Stimulated activated naive CD8-positive, alpha-beta T cell treated with anti-CD3 and anti-CD28 coated beads, Interleukin-15, Interleukin-2, amounts not matched to agents 100 ng/mL and 50 ng/mL, for 24 hours (primary cell): Measurements from ENCODE around the gene ITPK1.

Source experiments
- H3K27ac Mint-ChIP-seq: one replicate; pipeline ENCODE4 v1.8.0; 2021; ENCODE audit warnings: mild to moderate bottlenecking, mixed read lengths
- H3K27me3 Mint-ChIP-seq: one replicate; pipeline ENCODE4 v1.8.0; 2021; ENCODE audit warnings: mixed read lengths
- H3K36me3 Mint-ChIP-seq: one replicate; pipeline ENCODE4 v1.8.0; 2021; ENCODE audit warnings: low read depth, mixed read lengths
- H3K4me1 Mint-ChIP-seq: one replicate; pipeline ENCODE4 v1.8.0; 2021; ENCODE audit warnings: low read depth, mixed read lengths
- H3K4me3 Mint-ChIP-seq: one replicate; pipeline ENCODE4 v1.8.0; 2021; ENCODE audit warnings: mild to moderate bottlenecking, mixed read lengths
- H3K9me3 Mint-ChIP-seq: one replicate; pipeline ENCODE4 v1.8.0; 2021; ENCODE audit warnings: mixed read lengths

ITPK1 gene

DNA sequence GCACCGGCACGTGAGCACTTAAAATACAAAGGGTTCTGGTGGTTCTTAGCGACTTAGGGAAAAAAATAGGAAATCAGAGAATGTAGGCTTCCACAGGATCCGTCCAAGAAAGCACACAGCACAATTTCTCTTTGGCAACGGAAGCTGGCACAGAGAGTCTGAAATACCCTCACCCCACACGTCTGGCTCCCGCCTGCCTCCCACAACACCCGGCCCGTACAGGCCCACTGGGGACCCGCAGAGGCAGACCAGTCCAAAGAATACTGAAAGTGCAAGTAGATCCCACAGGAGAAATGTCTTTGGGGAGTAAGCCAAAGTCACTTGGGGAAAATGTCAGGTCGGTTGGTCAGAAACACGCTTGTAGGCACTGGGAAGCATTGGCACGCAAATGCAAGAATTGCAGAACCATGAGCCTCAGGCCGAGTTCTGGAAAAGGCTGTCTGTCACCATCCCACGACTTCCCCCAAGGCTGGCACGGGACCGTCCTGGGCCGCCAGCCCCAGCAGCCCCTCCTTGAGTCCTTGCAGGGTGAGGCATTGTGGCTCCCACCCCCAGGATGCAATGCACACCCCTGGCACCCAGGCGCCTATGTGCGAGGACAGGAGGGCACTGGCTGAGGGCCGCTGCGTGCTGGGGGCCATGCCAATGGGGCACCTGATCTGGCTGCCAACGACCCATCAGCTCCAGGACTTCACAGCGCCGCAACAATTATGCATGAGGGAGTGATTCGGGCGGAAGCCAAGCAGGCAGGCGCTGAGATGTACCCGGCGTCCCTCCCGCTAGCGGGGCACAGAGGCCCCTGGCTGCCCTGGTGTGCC is 163.0 kb downstream of the ITPK1 start:
- H3K27ac Mint-ChIP-seq: no peak overlapping the region
- no peaks in the 10 kb centered on the region for H3K27me3 Mint-ChIP-seq
- H3K36me3 Mint-ChIP-seq: peaks cover 15% of the 10 kb centered on the region
- no peaks in the 10 kb centered on the region for H3K9me3 Mint-ChIP-seq
- H3K4me1 Mint-ChIP-seq: peaks cover 3% of the 10 kb centered on the region
- H3K4me3 Mint-ChIP-seq: no peak overlapping the region

DNA sequence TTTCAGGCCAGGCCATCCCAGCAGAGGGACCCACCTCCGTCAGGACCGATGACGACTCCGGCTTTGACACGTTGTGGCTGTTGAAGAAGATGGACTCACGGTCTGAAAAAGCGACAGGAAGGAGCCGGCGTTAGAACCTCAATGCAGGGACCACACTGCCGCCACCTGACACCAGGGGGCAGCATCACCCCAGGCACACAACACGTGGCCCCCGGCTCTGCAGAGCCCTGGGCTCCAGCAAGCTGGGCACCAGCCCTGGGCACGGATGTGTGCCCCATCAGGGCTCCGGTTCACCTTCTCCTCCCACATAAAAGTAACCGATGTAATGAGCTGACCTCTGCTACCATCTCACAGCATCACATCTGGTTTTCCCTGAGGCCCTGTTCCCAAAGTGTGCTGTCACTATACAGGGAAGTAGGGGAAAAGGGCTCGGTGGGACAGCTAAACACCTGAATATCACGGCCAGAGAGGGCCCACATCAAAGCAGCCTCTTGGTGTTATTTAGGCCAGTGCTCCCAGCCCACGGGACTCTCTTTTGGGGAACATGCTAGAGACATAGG is 163.7 kb downstream of the ITPK1 start:
- Mint-ChIP-seq H3K4me1 (peaks cover 3% of the 10 kb centered on the region), H3K36me3 (peaks cover 15% of the 10 kb centered on the region), H3K4me3 (no peak overlapping the region), H3K27ac (peak overlapping the region; percentile 63), H3K27me3 (no peaks in the 10 kb centered on the region), H3K9me3 (no peaks in the 10 kb centered on the region)

DNA sequence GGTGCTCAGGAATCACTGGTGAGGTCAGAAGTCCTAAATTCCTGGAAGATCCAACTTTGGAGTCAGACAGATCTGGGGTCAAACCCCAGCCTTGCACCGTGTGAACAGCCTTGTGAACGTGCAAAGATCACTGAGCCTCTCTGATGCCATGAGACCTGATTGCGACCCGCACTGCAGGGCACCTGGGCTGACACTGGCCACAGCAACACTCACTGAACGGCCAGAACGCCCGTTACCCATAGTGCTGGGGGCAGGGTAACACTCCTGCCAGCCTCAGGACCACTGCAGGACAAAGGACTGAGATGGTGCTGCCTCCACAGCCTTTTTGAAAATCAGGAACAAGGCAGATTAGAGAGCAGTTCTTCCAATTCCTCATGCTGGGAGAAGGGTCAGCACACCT is 164.5 kb downstream of the ITPK1 start:
- H3K4me1 Mint-ChIP-seq: peaks cover 3% of the 10 kb centered on the region
- H3K36me3 Mint-ChIP-seq: peaks cover 12% of the 10 kb centered on the region
- no peak overlapping the region for H3K27ac Mint-ChIP-seq
- no peak overlapping the region for H3K4me3 Mint-ChIP-seq
- no peaks in the 10 kb centered on the region for H3K9me3 Mint-ChIP-seq
- no peaks in the 10 kb centered on the region for H3K27me3 Mint-ChIP-seq

DNA sequence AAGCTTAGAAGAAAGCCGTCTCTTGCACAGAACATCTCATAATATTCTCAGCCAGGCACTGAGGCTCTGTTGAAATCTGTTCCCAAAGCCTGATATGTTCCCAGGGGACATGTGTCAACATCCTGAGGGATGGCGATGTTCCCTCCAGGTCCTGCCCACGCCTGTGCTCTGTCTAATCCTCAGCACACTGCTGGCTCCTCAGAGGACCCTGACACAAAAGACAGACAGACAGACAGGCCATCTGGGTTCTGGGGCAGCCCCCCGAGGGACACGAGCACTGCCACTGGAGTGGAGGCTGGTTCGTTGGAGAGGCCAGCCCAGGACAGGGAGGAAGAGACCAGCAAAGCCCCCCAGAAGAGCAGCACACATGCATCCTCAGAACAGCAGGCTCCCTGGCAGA is 165.0 kb downstream of the ITPK1 start:
- Mint-ChIP-seq H3K4me1 (peaks cover 3% of the 10 kb centered on the region), H3K9me3 (no peaks in the 10 kb centered on the region), H3K4me3 (no peak overlapping the region), H3K27me3 (no peaks in the 10 kb centered on the region), H3K27ac (no peak overlapping the region), H3K36me3 (peaks cover 8% of the 10 kb centered on the region)

DNA sequence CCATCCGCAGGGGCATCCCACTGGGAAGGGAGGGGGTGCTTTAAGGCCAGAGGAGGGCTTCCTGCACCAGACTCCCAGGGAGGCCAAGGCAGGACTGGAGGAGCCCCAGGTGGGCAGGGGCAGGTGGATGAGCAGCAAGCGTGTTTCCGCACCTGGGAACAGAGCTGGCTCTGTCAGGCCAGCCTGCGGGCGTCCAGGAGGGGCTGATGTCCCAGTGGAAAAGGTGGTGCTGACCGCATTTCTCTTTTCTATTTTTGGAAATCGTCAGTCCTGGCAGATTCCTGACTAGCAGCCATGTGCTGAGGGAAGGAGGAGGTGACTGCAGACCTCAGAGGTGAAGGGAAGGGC is 165.6 kb downstream of the ITPK1 start:
- Mint-ChIP-seq H3K27ac (no peak overlapping the region), H3K4me3 (no peak overlapping the region), H3K9me3 (no peaks in the 10 kb centered on the region), H3K27me3 (no peaks in the 10 kb centered on the region), H3K36me3 (peaks cover 7% of the 10 kb centered on the region), H3K4me1 (peaks cover 3% of the 10 kb centered on the region)

DNA sequence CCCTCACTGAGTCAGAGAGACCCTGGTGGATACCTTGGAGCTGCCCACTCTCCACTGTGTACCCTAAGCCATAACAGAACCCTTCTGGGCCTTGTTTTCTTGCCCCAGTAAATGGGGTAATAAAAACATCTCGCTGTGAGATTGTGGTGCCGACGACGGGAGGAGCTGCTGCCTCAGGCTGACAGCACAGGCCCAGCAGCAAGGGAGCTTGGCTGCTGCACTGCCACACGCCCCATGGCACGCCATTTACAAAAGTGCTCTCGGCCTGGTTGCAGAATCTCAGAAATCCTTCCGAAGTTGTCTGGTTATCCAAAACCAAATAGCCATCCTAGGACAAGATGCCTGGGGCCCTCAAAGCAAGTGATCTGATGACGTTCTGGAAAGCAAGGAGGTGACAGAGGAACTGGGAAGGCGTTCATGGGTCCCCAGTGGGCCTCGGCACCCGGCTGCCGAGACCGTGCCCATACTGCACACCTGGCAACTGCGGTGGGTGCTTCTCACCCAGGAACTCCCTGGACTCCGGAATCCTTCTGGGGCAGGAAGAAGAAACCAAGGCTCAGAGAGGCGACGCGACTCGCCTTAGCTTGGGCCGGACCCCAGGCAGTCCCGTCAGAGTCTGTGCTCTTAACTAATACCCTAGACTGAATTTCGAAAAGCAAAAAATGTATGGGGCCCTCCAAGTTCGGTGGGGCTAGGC is 166.1 kb downstream of the ITPK1 start:
- H3K9me3 Mint-ChIP-seq: no peaks in the 10 kb centered on the region
- H3K4me1 Mint-ChIP-seq: peaks cover 3% of the 10 kb centered on the region
- no peak overlapping the region for H3K27ac Mint-ChIP-seq
- H3K27me3 Mint-ChIP-seq: no peaks in the 10 kb centered on the region
- H3K4me3 Mint-ChIP-seq: no peak overlapping the region
- H3K36me3 Mint-ChIP-seq: peaks cover 9% of the 10 kb centered on the region

DNA sequence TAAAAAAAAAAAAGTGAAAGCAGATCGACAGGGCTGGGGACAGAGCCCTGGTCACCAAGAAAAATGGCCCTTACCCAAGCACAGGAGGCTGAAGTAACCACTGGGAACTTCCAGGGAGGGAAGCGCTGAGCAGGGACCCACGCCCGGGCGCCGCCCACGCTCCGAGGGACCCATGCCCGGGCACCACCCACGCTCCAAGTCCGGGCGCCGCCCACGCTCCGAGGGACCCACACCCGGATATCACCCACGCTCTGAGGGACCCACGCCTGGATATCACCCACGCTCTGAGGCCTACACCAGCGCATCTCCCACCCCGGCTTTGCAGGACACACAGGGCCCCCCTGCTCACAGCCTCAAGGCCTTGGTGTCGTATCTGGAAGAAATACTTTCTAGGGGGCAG is 167.1 kb downstream of the ITPK1 start:
- Mint-ChIP-seq H3K27me3 (no peaks in the 10 kb centered on the region), H3K4me1 (peaks cover 3% of the 10 kb centered on the region), H3K36me3 (peaks cover 15% of the 10 kb centered on the region), H3K4me3 (no peak overlapping the region), H3K27ac (no peak overlapping the region), H3K9me3 (no peaks in the 10 kb centered on the region)

DNA sequence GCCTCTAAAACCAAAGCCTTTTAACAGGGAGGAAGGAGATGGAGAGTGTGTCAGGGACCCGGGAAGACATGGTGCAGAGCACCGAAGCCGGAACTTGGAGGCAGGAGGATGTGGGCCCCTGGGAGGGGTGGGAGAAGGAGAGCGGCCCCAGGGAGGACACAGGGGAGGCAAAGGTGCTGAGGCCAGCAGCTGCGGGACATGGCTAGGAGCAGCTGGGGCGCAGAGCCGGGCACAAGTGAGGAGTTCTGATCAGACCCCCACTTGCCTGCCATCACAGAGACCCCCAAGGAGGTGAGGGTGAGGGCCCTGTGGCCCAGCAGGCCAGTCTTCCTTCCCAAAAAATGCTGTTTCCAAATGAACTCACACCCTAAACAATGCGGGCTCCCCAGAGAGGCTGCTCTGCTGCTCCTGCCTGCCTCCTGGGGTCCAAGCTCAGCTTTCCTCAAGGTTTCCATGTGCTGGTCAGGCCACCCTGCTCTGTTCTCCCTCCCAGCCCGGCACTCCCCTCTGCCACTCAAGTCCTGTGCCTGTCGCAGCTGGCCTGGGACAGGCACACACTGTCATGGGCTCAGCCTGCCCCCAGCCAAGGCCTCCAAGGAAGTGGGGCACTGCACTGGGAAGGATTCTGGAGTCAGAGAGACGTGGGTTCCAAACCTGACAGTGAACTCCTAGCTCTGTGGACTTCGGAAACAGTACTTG is 168.7 kb downstream of the ITPK1 start:
- peaks cover 1% of the 10 kb centered on the region for H3K4me1 Mint-ChIP-seq
- no peaks in the 10 kb centered on the region for H3K27me3 Mint-ChIP-seq
- no peak overlapping the region for H3K4me3 Mint-ChIP-seq
- no peaks in the 10 kb centered on the region for H3K9me3 Mint-ChIP-seq
- H3K27ac Mint-ChIP-seq: no peak overlapping the region
- H3K36me3 Mint-ChIP-seq: peaks cover 15% of the 10 kb centered on the region

DNA sequence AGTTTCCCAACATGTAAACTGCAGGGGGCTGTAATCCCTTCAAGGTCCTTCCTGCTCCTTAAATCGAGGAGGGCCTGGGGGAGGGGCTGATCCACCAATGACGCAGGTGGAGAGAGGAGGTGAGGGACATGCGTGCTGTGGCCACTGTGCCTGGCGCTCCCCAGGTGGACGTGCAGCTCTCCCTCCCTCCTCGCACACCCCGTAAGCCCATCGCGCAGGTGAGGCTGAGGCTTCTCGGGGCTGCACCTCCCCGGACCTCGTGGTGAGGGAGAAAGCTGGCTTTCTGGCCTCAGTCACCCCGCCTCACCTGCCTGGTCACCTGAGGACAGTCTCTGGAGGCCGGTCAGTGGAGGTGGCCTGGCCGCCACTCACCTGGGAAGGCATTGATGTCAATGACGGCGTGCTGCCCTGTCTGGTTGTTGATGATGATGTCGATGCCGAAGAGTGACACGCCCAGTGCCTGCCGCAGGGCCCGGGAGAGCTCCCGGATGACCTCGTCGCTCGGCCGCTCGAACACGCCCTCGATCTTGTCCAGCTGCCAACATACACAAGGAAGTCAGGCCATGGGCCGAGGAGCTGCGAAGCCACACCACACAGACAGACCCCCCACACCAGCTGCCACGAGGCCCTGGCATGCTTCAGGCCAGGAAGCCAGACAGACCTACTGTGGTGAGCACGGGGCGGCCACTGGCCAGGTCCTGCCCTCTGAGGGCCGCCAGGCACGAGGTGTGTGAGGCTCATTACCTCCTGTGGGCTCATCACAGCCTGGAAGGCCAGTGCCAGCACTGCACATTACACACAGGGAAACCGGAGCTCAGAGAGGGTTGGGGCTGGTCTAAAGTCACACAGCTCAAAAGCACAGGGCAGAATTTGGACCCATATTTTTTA is 169.5 kb downstream of the ITPK1 start:
- Mint-ChIP-seq H3K27ac (no peak overlapping the region), H3K4me1 (no peaks in the 10 kb centered on the region), H3K36me3 (peaks cover 16% of the 10 kb centered on the region), H3K9me3 (no peaks in the 10 kb centered on the region), H3K4me3 (no peak overlapping the region), H3K27me3 (no peaks in the 10 kb centered on the region)

DNA sequence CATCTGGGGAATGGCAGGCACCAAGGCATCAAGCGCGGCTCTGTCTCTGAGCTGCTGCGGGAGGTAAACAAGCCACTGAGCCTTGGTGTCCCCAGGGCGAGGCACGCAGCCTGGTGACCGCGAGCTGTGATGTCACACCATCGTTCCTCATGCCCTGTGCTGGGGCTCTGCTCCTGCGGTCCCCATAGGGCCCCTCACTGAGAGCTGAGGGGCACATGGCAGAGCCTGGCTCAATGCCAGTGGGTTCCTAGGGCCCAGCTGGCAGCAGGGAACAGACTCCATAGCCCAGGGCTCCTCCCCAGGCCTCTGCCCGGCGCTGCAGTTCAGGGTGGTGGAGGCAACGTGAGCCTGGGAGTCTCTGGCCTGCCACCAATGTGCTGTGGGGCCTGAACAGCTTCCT is 170.2 kb downstream of the ITPK1 start:
- Mint-ChIP-seq H3K27ac (no peak overlapping the region), H3K4me3 (no peak overlapping the region), H3K9me3 (no peaks in the 10 kb centered on the region), H3K4me1 (no peaks in the 10 kb centered on the region), H3K27me3 (no peaks in the 10 kb centered on the region), H3K36me3 (peaks cover 16% of the 10 kb centered on the region)

DNA sequence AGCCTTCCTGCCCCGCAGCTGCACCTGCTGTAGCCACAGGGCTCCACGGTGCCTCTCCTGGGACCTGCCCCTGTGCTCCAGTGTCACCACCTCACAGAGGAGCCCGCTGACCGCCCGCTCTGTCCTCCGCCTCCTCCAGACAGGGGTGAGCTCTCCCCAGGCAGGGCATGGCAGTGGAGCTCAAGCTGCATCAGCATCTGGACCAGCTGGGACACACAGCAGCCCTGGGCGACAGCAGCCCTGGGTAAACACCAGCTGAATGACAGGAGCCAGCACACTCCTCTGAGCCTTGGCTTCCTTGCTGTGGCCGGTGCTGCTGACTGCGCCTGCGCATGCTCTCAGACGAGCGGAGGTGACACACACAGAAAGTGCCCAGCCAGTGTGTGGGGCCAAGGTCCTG is 170.7 kb downstream of the ITPK1 start:
- Mint-ChIP-seq H3K27ac (no peak overlapping the region), H3K4me3 (no peak overlapping the region), H3K4me1 (no peaks in the 10 kb centered on the region), H3K27me3 (no peaks in the 10 kb centered on the region), H3K9me3 (no peaks in the 10 kb centered on the region), H3K36me3 (peaks cover 16% of the 10 kb centered on the region)

DNA sequence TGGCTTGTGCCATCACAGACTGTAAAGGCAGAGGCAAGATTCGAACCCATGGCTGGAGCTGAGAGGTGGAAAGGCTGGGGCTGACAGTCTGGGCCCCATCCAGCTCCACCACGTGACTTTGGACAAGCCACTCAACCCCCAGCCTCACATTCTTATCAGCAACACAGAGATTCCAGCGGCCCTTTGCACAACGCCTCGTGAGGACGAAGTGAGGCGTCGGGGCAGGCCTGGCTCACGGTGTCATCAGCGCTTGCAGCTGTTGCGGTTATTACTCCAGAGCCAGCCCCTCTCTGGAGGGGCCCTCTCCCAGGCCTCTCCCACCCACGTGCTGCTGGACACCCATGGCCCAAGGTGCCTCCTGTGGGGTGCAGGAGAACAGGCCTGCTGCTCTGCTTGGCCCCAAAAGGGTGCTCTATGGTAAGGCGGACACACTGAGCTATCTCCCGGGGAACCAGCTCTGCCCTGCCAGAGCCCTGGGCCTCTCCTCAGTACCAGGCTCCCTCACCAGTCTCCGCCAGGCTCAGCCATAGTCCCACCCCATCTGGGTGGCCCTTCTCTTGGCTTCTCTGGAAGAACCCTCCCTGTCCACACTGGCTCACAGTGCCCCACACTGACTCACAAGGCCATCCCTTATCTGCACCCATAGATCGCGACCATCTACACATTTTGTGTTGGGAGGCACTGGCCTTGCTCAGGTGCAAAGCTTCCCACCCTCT is 171.7 kb downstream of the ITPK1 start:
- Mint-ChIP-seq H3K27me3 (no peaks in the 10 kb centered on the region), H3K36me3 (peaks cover 16% of the 10 kb centered on the region), H3K4me3 (no peak overlapping the region), H3K9me3 (no peaks in the 10 kb centered on the region), H3K4me1 (no peaks in the 10 kb centered on the region), H3K27ac (no peak overlapping the region)

DNA sequence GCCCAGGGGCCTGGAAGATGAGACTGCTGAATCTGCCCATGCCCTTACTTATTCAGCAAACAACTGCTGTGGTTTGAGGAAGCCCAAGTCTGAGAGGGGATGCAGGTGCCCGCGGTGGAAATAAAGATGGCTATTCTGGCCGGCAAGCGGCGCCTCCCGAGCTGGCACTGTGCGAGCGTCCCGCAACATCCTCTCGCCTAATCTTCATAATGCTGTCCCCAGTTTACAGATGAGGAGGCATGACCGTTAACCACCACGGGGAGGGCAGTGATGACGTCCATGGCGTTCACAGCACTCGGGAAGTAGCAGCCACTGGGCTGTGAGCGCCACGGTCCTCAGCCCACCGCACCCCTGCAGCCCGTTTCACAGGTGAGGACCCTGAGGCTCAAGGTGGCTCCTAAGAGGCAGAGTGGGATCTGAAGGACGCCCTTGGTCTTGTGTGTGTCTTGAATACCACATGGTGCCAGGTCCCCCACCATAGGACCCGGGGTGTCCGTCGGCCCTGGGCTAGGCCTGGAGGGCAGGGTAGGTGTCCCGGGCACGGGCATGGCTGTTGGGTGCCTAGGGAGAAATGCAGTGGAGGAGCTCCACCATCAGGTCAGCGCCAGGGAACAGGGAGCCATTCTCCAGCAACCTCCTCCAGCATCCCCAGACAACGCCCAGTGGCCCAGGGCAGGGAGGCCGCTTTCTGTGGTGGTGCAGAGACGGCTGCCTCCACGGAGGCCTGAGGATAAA is 172.6 kb downstream of the ITPK1 start:
- no peaks in the 10 kb centered on the region for H3K27me3 Mint-ChIP-seq
- no peak overlapping the region for H3K27ac Mint-ChIP-seq
- no peaks in the 10 kb centered on the region for H3K4me1 Mint-ChIP-seq
- no peak overlapping the region for H3K4me3 Mint-ChIP-seq
- H3K36me3 Mint-ChIP-seq: peaks cover 16% of the 10 kb centered on the region
- H3K9me3 Mint-ChIP-seq: no peaks in the 10 kb centered on the region
